ENCODE measurements around the gene CAMK1G. TPM values are rescaled to one million over a fixed set of nuclear protein-coding genes. Genes with fewer than 3 reads are reported as not detected.
A peak's percentile ranks its signal among the peaks of the same experiment; 100 is the strongest.

Gene CAMK1G
- total RNA-seq, 2 donors from 2014 or later = 0.43 to 0.63 TPM

- H3K27me3 Mint-ChIP-seq (ENCODE audit: low read depth) = no peaks in the 10 kb centered on the region
- DNase-seq (no peak), ATAC-seq (replicated peaks in 1 of 2) (no peak)
- H3K27ac Mint-ChIP-seq = no peak overlapping the region
- H3K36me3 Mint-ChIP-seq (ENCODE audit: insufficient read depth in 2 of 2) = no peaks in the 10 kb centered on the region
- H3K4me1 Mint-ChIP-seq (ENCODE audit: low read depth) = peaks cover 35% of the 10 kb centered on the region
- H3K9me3 Mint-ChIP-seq = no peaks in the 10 kb centered on the region
- peak overlapping the region in 1 of 2 donors; percentile 18 for H3K4me3 Mint-ChIP-seq
These were observed 46.3 kb downstream of the CAMK1G start for GRCh38 chr1:209629621-209630382.

DNA sequence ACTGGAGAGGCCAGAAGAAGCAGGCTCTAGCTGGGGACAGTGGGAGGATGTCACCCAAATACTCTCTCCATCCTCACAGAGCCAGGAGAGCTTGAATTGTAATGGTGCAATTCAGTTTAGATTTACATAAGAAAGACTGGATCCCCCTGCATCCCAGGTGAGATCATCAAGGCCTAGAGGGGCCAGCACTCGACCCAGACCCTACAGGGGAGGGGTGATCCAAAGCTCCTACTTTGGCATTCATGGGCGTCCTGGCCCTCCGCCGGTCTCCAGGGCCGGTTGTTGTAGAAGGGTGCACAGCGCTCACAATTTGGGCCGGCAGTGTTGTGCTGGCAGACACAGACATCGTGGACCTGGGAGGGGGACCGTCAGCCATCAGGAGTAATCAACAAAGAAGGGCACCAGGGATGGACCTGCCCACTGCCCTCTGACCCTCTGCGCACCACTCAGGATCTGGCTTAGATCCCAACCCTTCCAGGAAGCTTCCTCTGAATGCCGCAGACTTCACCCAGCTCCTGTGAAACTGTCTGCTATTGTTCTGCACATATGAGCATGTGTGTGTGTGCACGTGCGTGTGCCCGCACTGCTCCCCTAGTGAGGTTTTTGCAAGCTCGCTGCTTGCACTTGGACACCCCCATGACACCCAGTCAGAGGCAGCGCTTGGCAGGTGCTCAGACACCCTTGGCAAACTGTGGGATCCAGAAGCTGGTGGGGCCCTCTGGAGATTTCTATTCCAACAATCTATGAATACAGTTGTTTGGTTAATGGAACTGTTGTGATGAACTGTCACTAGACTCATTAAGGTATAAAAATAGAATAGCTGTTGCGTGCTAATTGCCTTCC lies 47.1 kb downstream of the CAMK1G start:
- no peaks in the 10 kb centered on the region for H3K27me3 Mint-ChIP-seq (ENCODE audit: low read depth)
- DNase-seq = no peak
- no peak overlapping the region for H3K4me3 Mint-ChIP-seq
- H3K4me1 Mint-ChIP-seq (ENCODE audit: low read depth) = peaks cover 38% of the 10 kb centered on the region
- no peaks in the 10 kb centered on the region for H3K9me3 Mint-ChIP-seq
- H3K36me3 Mint-ChIP-seq (ENCODE audit: insufficient read depth in 2 of 2) = no peaks in the 10 kb centered on the region
- no peak overlapping the region for H3K27ac Mint-ChIP-seq
- no peak for ATAC-seq (replicated peaks in 1 of 2)

DNA sequence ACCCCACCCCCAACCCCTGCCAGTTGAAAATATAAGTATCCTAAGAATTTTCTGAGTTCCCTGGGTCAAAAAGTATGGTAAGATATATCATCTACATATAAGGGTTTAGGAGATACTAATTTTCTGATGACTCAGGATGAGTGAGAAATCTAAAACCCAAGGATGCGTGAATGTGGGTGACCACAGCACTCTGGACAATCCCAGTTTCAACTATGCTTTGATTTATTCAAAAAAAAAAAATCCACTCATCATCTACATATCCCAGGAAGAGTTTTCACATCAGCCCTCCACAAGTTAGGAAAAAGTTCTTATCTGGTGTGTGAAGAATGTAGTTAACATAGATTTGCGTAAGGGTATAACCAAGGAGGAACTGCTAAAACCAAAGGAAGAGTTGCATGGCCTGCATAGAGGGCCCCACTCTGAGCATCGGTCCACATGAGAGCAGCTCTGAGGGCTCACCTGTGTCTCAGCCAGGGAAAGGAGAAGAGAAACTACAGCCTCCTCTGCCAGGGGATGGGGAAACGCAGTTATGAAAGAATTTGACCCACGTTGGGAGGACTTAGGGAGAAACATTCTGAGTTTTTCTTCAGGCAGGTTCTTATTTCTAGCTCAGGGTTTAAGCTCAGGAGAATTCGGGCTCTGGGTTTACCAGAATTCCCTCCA lies 50.0 kb downstream of the CAMK1G start:
- DNase-seq (no peak), ATAC-seq (replicated peaks in 1 of 2) (no peak)
- no peaks in the 10 kb centered on the region for H3K9me3 Mint-ChIP-seq
- H3K4me1 Mint-ChIP-seq (ENCODE audit: low read depth) = peaks cover 28% of the 10 kb centered on the region
- no peak overlapping the region for H3K27ac Mint-ChIP-seq
- no peaks in the 10 kb centered on the region for H3K36me3 Mint-ChIP-seq (ENCODE audit: insufficient read depth in 2 of 2)
- H3K4me3 Mint-ChIP-seq = no peak overlapping the region
- H3K27me3 Mint-ChIP-seq (ENCODE audit: low read depth) = peaks cover 13% of the 10 kb centered on the region

DNA sequence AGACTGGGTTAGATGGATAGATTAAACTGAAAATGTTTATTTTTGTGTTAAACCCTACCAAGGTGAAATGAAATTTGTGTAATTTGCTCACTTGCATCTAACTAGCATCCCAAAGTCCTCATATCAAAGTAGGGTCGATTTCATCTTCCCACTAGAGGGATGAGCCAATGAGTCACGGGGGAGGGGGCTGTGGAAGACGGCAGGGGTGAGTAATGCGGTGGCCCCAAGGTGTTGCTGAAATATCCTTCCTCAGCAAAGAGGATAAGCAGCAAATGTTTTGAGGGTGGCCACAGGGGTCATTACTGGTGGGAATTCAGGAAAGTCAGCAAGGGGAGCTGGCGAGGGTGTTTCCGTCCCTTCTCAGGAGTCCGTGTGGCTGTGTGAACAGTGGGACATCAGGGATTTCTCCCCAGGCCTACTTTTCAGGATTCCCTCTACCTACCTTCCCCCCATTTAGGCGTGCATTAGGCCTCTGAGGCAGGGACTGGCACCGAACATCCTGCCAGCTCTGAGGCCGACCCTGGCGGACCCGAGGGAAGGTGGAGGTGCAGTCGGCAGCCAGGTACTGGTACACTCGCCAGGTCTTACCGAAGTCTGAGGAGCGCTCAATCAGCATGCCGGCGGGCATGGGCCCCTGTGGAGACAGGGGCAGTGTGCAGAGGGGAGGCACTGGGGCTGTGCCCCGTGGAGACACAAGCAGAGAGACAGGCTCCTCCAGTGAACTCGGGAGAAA lies 50.7 kb downstream of the CAMK1G start:
- no peaks in the 10 kb centered on the region for H3K9me3 Mint-ChIP-seq
- no peaks in the 10 kb centered on the region for H3K36me3 Mint-ChIP-seq (ENCODE audit: insufficient read depth in 2 of 2)
- peaks cover 13% of the 10 kb centered on the region for H3K27me3 Mint-ChIP-seq (ENCODE audit: low read depth)
- no peak overlapping the region for H3K4me3 Mint-ChIP-seq
- DNase-seq (no peak), ATAC-seq (replicated peaks in 1 of 2) (no peak)
- H3K27ac Mint-ChIP-seq = no peak overlapping the region
- H3K4me1 Mint-ChIP-seq (ENCODE audit: low read depth) = peaks cover 21% of the 10 kb centered on the region

GRCh38 chr1:209635850-209636249 lies 52.3 kb downstream of the CAMK1G start:
- Mint-ChIP-seq H3K27me3 (ENCODE audit: low read depth) (peaks cover 13% of the 10 kb centered on the region), H3K4me3 (no peak overlapping the region), H3K4me1 (ENCODE audit: low read depth) (peaks cover 19% of the 10 kb centered on the region), H3K36me3 (ENCODE audit: insufficient read depth in 2 of 2) (no peaks in the 10 kb centered on the region), H3K27ac (no peak overlapping the region), H3K9me3 (no peaks in the 10 kb centered on the region)
- no peak for ATAC-seq (replicated peaks in 1 of 2)
- no peak for DNase-seq

DNA sequence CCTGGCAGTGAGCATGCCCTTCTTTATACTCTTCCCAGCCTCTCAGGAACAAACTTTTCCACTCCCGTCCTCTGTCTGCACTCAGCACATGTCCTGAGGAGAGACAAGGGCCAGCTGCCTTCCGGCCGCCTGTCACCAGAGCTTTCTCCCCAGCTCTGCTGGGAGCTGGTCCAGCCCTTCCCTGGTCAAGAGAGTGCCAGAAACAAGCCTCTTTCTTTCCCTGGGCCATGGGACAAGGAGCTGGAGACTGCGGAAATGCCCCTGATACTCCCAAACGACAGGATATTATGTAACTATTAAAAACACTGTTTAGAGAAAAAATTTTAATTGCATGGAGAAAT lies 58.3 kb downstream of the CAMK1G start:
- ATAC-seq (replicated peaks in 1 of 2) (no peak), DNase-seq (no peak)
- Mint-ChIP-seq H3K36me3 (ENCODE audit: insufficient read depth in 2 of 2) (no peaks in the 10 kb centered on the region), H3K27me3 (ENCODE audit: low read depth) (peaks cover 16% of the 10 kb centered on the region), H3K4me3 (no peak overlapping the region), H3K27ac (no peak overlapping the region), H3K9me3 (no peaks in the 10 kb centered on the region), H3K4me1 (ENCODE audit: low read depth) (no peaks in the 10 kb centered on the region)

DNA sequence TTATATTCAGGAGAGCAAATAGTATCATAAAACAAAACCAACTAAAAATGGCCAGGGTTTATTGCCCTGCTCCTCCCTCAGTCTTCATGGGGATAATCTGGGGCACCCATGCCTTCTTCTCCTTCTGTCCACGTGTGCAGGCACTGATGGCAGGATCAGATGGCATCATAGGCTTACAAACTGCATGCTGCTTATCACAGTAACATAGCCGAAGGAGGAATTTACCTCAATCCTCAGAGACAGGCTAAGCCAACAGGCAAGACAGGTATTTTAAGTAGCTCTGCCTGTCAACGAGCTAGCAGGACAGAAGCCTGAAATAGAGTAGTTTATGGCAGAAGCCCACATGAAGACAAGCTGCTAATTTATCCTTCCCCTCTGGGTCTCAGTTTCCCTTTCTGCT lies 59.3 kb downstream of the CAMK1G start:
- Mint-ChIP-seq H3K4me3 (no peak overlapping the region), H3K27me3 (ENCODE audit: low read depth) (peaks cover 15% of the 10 kb centered on the region), H3K9me3 (no peaks in the 10 kb centered on the region), H3K27ac (no peak overlapping the region), H3K4me1 (ENCODE audit: low read depth) (no peaks in the 10 kb centered on the region), H3K36me3 (ENCODE audit: insufficient read depth in 2 of 2) (no peaks in the 10 kb centered on the region)
- ATAC-seq (replicated peaks in 1 of 2) = no peak
- no peak for DNase-seq

DNA sequence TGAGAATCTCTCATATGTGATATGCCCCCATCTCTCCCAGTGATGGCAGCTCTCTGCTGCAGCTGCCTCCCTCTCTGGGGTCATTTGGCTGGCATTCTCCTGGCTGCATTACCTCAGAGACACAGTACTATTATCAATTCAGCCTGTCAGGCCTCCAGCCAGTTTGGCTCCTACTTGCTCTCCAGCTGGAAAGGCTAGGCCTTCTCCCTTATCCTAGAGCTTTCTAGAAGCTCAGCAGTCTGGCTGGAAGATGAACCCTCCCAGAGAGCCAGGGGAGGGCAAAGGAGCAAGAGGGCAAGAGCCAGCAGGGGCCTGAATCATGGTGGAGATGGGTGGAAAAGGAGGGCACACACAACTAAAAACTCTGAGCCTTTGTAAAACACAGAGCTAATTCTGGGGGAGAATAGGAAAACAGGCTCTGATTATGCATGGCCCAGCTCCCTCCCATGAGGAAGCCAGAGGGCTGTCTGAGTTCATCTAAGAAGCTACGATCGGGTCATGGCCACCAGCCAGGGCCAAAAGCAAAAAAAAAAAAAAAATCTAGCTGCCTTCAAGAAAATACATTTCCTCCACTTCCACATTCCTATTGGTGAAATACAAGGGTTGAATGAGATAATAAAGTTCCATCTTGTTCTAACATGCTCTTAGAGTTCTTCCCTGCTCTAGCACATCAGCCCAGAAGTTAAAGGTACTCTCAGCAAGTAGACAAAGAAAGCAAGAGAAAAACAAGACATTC lies 59.9 kb downstream of the CAMK1G start:
- ATAC-seq (replicated peaks in 1 of 2) (no peak), DNase-seq (no peak)
- peaks cover 9% of the 10 kb centered on the region for H3K27me3 Mint-ChIP-seq (ENCODE audit: low read depth)
- no peak overlapping the region for H3K27ac Mint-ChIP-seq
- H3K4me3 Mint-ChIP-seq = no peak overlapping the region
- H3K4me1 Mint-ChIP-seq (ENCODE audit: low read depth) = peaks cover 6% of the 10 kb centered on the region
- no peaks in the 10 kb centered on the region for H3K36me3 Mint-ChIP-seq (ENCODE audit: insufficient read depth in 2 of 2)
- H3K9me3 Mint-ChIP-seq = no peaks in the 10 kb centered on the region

GRCh38 chr1:209645574-209646452 lies 62.3 kb downstream of the CAMK1G start:
- no peak overlapping the region for H3K4me3 Mint-ChIP-seq
- peaks cover 26% of the 10 kb centered on the region for H3K4me1 Mint-ChIP-seq (ENCODE audit: low read depth)
- H3K27me3 Mint-ChIP-seq (ENCODE audit: low read depth) = peaks cover 9% of the 10 kb centered on the region
- ATAC-seq (replicated peaks in 1 of 2) = no peak
- no peak overlapping the region for H3K27ac Mint-ChIP-seq
- DNase-seq = no peak
- no peaks in the 10 kb centered on the region for H3K9me3 Mint-ChIP-seq
- H3K36me3 Mint-ChIP-seq (ENCODE audit: insufficient read depth in 2 of 2) = no peaks in the 10 kb centered on the region

- no peaks in the 10 kb centered on the region for H3K9me3 Mint-ChIP-seq
- H3K27ac Mint-ChIP-seq = no peak overlapping the region
- peaks cover 9% of the 10 kb centered on the region for H3K27me3 Mint-ChIP-seq (ENCODE audit: low read depth)
- DNase-seq (no peak), ATAC-seq (replicated peaks in 1 of 2) (no peak)
- H3K4me3 Mint-ChIP-seq = no peak overlapping the region
- H3K36me3 Mint-ChIP-seq (ENCODE audit: insufficient read depth in 2 of 2) = no peaks in the 10 kb centered on the region
- H3K4me1 Mint-ChIP-seq (ENCODE audit: low read depth) = peaks cover 33% of the 10 kb centered on the region
These were observed 63.0 kb downstream of the CAMK1G start for GRCh38 chr1:209646558-209646957.

GRCh38 chr1:209647156-209647555 lies 63.6 kb downstream of the CAMK1G start:
- H3K36me3 Mint-ChIP-seq (ENCODE audit: insufficient read depth in 2 of 2) = no peaks in the 10 kb centered on the region
- H3K4me1 Mint-ChIP-seq (ENCODE audit: low read depth) = peaks cover 38% of the 10 kb centered on the region
- no peak overlapping the region for H3K27ac Mint-ChIP-seq
- ATAC-seq (replicated peaks in 1 of 2) (no peak), DNase-seq (no peak)
- H3K27me3 Mint-ChIP-seq (ENCODE audit: low read depth) = peaks cover 9% of the 10 kb centered on the region
- H3K4me3 Mint-ChIP-seq = no peak overlapping the region
- H3K9me3 Mint-ChIP-seq = no peaks in the 10 kb centered on the region

DNA sequence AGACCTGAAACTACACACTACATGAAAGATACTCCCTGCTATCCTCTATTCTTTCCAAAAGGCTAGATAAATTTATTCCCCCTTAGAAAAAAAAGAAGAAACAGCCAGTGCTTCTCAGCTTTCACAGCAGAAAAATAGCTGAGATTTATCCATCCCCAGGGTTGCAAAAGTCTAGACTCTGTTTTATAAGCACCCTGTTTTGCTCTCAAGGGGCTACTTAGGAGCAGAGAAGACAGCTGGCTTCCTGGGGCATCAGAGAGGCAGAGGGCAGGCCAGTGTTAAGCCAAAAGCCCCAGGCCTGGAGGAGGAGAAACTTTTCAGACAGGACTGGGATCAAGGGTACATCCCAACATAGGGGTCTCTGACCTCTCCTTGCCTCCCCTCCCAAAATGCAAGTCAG lies 64.8 kb downstream of the CAMK1G start:
- DNase-seq (no peak), ATAC-seq (replicated peaks in 1 of 2) (no peak)
- no peaks in the 10 kb centered on the region for H3K9me3 Mint-ChIP-seq
- peaks cover 50% of the 10 kb centered on the region for H3K4me1 Mint-ChIP-seq (ENCODE audit: low read depth)
- no peak overlapping the region for H3K4me3 Mint-ChIP-seq
- no peaks in the 10 kb centered on the region for H3K36me3 Mint-ChIP-seq (ENCODE audit: insufficient read depth in 2 of 2)
- peaks cover 9% of the 10 kb centered on the region for H3K27me3 Mint-ChIP-seq (ENCODE audit: low read depth)
- no peak overlapping the region for H3K27ac Mint-ChIP-seq
